ENCODE results near the gene TBX4.

GRCh38 chr17:61457226-61457983 is 5.2 kb downstream of the TBX4 start:
- TF ChIP-seq POLR2A (IDR thresholded peaks at IDR 0.05; ENCODE audit: low read depth, low read length) (no peak), POLR2AphosphoS5 (IDR thresholded peaks at IDR 0.05; ENCODE audit: low read depth, low read length) (no peak)
